Bronchial epithelial cell (primary cell): ENCODE data around the gene CAPN10. TPM values are rescaled to one million over a fixed set of nuclear protein-coding genes. Genes with fewer than 3 reads are reported as not detected.

Experiments
- DNase-seq: peaks from one replicate; pipeline ENCODE4 v3.0.0-alpha.2; 2010; ENCODE audit warnings: low read depth
- FAIRE-seq: peaks from 2 replicates; lab custom pipeline; 2011; peaks lifted over from hg19 to GRCh38; lab: Jason Lieb, UNC
- H3K27me3 ChIP-seq: 2 replicates; pipeline ENCODE4 v1.5.1; 2011; ENCODE audit warnings: low read length; ENCODE audit not compliant: control insufficient read depth, insufficient read depth
- H3K36me3 ChIP-seq: 2 replicates; pipeline ENCODE4 v1.5.1; 2011; ENCODE audit warnings: low read length; ENCODE audit not compliant: control insufficient read depth, insufficient read depth
- H3K4me3 ChIP-seq: 2 replicates; pipeline ENCODE4 v1.5.1; 2011; ENCODE audit warnings: mild to moderate bottlenecking, low read depth, low read length, control low read depth
- total RNA-seq: library from RNA; depleted of rRNA; stranded (reverse); fragments of >200 nt; gene quantifications from 2 replicates; pipeline ENCODE4 v1.2.1, GENCODE V29; 2014
- TF ChIP-seq, protein P1 (sequence below): IDR thresholded peaks from 2 replicates; pipeline ENCODE4 v1.5.1; 2011; ENCODE audit warnings: mild to moderate bottlenecking, moderate library complexity, low read length, control low read depth, inconsistent platforms; ENCODE audit not compliant: insufficient read depth, severe bottlenecking

Gene CAPN10
- total RNA-seq, 1 donor from 2014 or later, result 13.4 TPM

DNA sequence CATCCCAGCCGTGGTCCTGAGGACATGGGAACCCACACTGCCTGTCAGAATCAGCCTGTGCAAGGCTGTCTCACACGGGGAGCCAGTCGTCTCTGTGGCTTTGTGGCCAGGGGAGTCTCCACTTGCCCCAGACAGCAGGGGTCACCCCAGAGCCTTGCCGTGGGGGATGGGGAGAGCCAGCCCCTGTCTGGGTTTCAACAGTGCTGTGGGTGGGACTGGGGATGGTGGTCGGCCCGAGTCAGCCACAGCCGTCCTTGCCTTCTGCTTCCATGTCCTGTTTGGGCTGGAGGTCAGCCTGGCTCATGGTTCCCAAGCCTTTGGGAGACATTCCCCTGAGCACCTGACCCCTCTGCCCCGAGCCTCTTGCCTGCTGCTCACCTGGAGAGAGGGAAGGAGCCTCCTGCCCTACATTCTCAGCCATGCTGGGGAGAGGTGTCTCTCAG is 58.3 kb downstream of the CAPN10 start:
- peaks cover 10% of the 10 kb centered on the region for H3K27me3 ChIP-seq
- no peak overlapping the region for H3K4me3 ChIP-seq
- TF ChIP-seq, protein P1, sequence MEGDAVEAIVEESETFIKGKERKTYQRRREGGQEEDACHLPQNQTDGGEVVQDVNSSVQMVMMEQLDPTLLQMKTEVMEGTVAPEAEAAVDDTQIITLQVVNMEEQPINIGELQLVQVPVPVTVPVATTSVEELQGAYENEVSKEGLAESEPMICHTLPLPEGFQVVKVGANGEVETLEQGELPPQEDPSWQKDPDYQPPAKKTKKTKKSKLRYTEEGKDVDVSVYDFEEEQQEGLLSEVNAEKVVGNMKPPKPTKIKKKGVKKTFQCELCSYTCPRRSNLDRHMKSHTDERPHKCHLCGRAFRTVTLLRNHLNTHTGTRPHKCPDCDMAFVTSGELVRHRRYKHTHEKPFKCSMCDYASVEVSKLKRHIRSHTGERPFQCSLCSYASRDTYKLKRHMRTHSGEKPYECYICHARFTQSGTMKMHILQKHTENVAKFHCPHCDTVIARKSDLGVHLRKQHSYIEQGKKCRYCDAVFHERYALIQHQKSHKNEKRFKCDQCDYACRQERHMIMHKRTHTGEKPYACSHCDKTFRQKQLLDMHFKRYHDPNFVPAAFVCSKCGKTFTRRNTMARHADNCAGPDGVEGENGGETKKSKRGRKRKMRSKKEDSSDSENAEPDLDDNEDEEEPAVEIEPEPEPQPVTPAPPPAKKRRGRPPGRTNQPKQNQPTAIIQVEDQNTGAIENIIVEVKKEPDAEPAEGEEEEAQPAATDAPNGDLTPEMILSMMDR, result no peak
- no peaks in the 10 kb centered on the region for H3K36me3 ChIP-seq
- FAIRE-seq, result no peak
- no peak for DNase-seq

DNA sequence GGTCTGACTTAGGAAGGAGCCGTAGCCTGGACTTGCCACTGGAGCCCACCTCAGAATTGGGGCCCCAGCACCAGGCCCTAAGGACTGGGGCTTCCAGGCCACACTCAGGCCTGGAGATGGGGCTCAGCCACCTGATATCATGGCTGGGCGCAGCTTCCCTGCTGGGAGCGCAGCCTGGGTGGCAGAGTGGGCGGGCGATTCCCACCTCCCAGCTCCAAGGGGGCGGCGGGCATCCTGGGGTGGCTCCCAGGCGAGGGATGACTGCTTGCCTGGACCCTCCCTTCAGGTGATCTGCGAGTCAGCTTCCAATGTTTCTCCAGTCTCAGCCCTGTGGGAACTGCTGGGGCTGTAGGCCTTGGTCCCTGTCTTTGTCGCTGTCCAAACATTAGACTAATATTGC is 58.8 kb downstream of the CAPN10 start:
- no peaks in the 10 kb centered on the region for H3K36me3 ChIP-seq
- no peak for DNase-seq
- H3K27me3 ChIP-seq, result peaks cover 10% of the 10 kb centered on the region
- no peak overlapping the region for H3K4me3 ChIP-seq
- no peak for FAIRE-seq
- TF ChIP-seq, protein P1, result no peak

DNA sequence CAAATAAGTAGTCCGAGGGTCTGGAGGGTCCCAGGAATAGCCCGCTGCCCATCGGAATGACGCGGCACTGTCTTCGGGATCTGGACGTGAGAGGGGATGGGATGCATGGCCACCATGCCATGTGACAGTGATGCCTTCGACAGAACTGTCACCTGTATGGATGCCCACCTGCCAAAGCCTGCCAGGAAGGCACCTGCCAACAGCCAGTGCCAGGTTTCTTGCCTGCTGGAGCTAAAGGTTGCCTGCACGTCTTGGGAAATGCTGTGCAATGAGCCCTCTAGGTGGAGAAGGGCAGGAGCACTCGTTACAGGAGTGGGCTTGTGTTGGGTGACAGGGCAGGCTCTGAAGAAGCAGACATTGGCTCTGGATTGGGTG is 59.3 kb downstream of the CAPN10 start:
- no peak for DNase-seq
- peaks cover 11% of the 10 kb centered on the region for H3K27me3 ChIP-seq
- TF ChIP-seq, protein P1, result no peak
- no peak overlapping the region for H3K4me3 ChIP-seq
- H3K36me3 ChIP-seq, result no peaks in the 10 kb centered on the region
- no peak for FAIRE-seq

DNA sequence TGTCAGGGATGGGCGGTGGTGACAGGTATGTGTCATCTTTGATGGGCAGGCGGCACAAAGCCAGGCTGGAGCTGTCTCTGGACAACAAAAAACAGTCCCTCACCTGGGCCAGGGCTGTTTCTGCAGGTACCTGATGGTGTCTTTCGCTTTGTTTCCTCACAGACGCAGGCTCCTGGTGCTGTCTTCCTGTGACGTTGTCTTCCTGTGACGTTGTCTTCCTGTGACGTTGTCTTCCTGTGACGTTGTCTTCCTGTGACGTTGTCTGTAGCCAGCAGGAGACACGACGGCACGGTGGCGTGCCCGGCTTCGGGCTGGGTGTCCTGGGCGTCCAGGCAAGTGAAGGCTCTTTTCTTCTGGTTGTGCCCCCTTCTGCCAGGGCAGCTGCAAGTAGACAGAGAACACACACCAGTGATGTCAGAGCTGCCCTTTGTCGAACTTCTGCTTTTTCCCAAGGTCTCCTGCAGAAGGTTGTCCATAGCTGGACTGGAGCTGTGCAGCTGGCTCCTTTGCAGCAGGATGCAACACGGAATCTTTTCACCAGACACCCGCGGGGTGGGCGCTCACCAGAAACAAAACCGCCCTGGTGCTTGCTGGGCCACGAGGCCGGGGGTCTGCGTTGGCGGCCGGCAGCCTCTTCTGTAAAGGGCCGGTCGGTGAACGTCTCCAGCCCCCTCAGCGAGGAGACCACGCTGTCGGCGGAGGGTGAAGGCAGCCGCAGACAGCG is 59.8 kb downstream of the CAPN10 start:
- no peak for DNase-seq
- no peak overlapping the region for H3K4me3 ChIP-seq
- FAIRE-seq, result peak; percentile 32
- TF ChIP-seq, protein P1, result no peak
- no peaks in the 10 kb centered on the region for H3K36me3 ChIP-seq
- peaks cover 11% of the 10 kb centered on the region for H3K27me3 ChIP-seq

DNA sequence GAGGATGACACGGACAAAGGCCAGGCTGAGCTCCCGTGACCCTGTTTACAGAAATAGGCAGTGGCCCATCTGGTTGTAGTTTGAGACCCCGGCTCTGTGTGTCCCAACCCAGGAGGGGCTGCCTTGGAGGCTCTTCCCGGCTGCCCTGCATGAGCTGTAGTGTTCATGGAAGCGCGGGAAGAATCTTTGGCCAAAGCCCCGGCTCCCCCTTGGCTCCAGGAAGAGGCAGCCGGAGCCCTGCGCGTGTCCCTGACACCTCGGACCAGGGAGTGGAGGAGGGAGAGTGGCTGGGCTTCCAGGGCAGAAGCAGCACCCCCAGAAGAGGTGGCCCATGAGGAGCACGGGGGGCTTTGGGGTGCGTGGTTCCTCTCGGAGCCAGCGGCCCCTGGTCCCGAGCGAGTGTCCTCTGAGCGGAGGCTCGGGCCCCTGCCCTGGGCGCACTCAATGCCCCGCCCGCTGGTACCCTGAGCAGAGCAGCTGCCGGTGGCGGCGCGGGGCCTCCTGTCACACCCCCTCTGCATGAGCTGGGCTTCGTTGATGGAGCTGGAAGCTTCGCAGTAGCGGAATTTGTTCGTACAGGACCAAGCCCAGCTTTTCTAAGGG is 60.5 kb downstream of the CAPN10 start:
- Histone ChIP-seq H3K36me3 (no peaks in the 10 kb centered on the region), H3K27me3 (peaks cover 11% of the 10 kb centered on the region), H3K4me3 (no peak overlapping the region)
- FAIRE-seq, result no peak
- no peak for DNase-seq
- TF ChIP-seq, protein P1, result no peak
